H1 (cell line): ENCODE measurements around the gene EYA2. TPM values are rescaled to one million over a fixed set of nuclear protein-coding genes. Genes with fewer than 3 reads are reported as not detected.

ENCODE experiments used
- ATF2 ChIP-seq: IDR thresholded peaks from 2 replicates; pipeline ENCODE4 v1.6.1; 2012; ENCODE audit warnings: low read length, inconsistent platforms
- CBX5 ChIP-seq: fragments of 300-800, 300-1000 bp; sonication (generic); IDR thresholded peaks from 2 replicates; pipeline ENCODE4 v1.7.1; 2016; ENCODE audit warnings: antibody characterized with exemption, low read length, low read depth
- CBX8 ChIP-seq: fragments of 300-800, 300-1000 bp; sonication (generic); IDR thresholded peaks from 2 replicates; pipeline ENCODE4 v1.7.1; 2016; ENCODE audit warnings: low read depth, low read length, borderline replicate concordance
- FOSL1 ChIP-seq: IDR thresholded peaks from 2 replicates; pipeline ENCODE4 v1.6.1; 2011; ENCODE audit warnings: mild to moderate bottlenecking, low read depth, low read length, moderate library complexity; ENCODE audit not compliant: insufficient read depth
- NRF1 ChIP-seq: IDR thresholded peaks from 2 replicates; pipeline ENCODE4 v1.6.1; 2011; ENCODE audit warnings: mild to moderate bottlenecking, low read depth, low read length, improper control_type of control experiment
- TBP ChIP-seq: IDR thresholded peaks from 2 replicates; pipeline ENCODE4 v1.6.1; 2011; ENCODE audit warnings: low read depth, low read length, improper control_type of control experiment
- polyA plus RNA-seq, 7 experiments: library from polyadenylated mRNA; depleted of rRNA in 3 of 7; stranded (reverse) in 5 of 7; unstranded in 2 of 7; fragments of >200 nt in 5 of 7; fragments of 200-250 nt in 2 of 7; gene quantifications; 1 replicate in 5 of 7; 2 replicates in 1 of 7; 4 replicates in 1 of 7; pipeline versions ENCODE4 v1.2.1 to v1.2.3, GENCODE V29; 2011 to 2013; ENCODE audit warnings: missing spikeins in 2 of 7, mixed read lengths in 2 of 7
- total RNA-seq: library from RNA; stranded (reverse); fragmentation: NEBNext Ultra II Directional; extraction: Animal tissue kit (Norgen Biotek cat#: 25700); gene quantifications from 2 replicates; pipeline ENCODE4 v1.2.1, GENCODE V29; 2021

Gene EYA2
- total and polyA plus RNA-seq, 2 of the 8 experiments (the other 6 are each of a cell fraction or from before 2014, with no cell fraction given): 1.6 to 1.7 TPM

- TF ChIP-seq ATF2 (no peak), NRF1 (no peak), TBP (no peak), CBX5 (no peak), CBX8 (no peak), FOSL1 (no peak)
Observed at GRCh38 chr20:46984405-46984804, 89.8 kb downstream of the EYA2 start (continued).
